ENCODE measurements around the gene TLR10.
"Not testable (repeated sequence)": the region's sequence is repeated elsewhere in the genome, so short reads cannot be mapped to it uniquely, and the experiment has no call there.

TLR10 gene

GRCh38 chr4:38781854-38782261 is 932 bp downstream of the TLR10 start:
- TF ChIP-seq, protein P1, sequence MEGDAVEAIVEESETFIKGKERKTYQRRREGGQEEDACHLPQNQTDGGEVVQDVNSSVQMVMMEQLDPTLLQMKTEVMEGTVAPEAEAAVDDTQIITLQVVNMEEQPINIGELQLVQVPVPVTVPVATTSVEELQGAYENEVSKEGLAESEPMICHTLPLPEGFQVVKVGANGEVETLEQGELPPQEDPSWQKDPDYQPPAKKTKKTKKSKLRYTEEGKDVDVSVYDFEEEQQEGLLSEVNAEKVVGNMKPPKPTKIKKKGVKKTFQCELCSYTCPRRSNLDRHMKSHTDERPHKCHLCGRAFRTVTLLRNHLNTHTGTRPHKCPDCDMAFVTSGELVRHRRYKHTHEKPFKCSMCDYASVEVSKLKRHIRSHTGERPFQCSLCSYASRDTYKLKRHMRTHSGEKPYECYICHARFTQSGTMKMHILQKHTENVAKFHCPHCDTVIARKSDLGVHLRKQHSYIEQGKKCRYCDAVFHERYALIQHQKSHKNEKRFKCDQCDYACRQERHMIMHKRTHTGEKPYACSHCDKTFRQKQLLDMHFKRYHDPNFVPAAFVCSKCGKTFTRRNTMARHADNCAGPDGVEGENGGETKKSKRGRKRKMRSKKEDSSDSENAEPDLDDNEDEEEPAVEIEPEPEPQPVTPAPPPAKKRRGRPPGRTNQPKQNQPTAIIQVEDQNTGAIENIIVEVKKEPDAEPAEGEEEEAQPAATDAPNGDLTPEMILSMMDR (IDR thresholded peaks at IDR 0.05; ENCODE audit: insufficient read depth, low read length, missing control alignments) = no peak
- ChIA-PET CTCF (interaction anchor here (0.8 to 8.5 kb wide), 23 partner anchors 13 to 1179 kb away, joined by 3 to 191 read pairs (median 5); partner anchors contain the start of genes TLR1 and TLR6), POLR2A (interaction anchor here (0.5 kb wide), 1 partner anchor 167 kb away, joined by 3 read pairs; no protein-coding TSS in a partner anchor)
- DNase-seq (ENCODE audit: low read depth, low spot score) = no peak
- H3K4me3 ChIP-seq (ENCODE audit: low read depth, low read length) = no peak overlapping the region

GRCh38 chr4:38780833-38781484 is 1.8 kb downstream of the TLR10 start:
- CTCF ChIA-PET = interaction anchor here (1.1 to 8.5 kb wide), 11 partner anchors 9 to 719 kb away, joined by 3 to 191 read pairs (median 15); partner anchors contain the start of genes TLR1 and TLR6

DNA sequence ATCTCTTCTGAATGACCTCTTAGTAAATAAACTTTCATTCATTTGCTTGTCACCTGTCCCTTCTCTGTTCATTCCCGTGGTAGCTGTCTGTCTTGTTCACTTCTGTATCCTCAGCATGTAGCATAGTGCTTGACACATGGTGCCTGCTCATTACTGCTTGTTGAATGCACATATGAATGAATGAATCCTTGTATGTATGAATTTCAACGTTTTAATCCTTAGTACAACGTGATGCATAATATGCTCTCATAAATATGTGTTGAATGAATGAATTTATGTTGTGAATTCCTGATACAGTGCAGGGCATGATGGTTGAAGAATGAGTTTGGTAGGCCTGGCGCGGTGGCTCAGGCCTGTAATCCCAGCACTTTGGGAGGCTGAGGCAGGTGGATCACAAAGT is 3.0 kb downstream of the TLR10 start:
- ChIA-PET POLR2A (no interaction called here), CTCF (interaction anchor here (1.1 to 8.5 kb wide), 6 partner anchors 11 to 605 kb away, joined by 3 to 191 read pairs (median 74); partner anchors contain the start of genes TLR1 and TLR6)
- TF ChIP-seq, protein P1 (IDR thresholded peaks at IDR 0.05; ENCODE audit: insufficient read depth, low read length, missing control alignments) = no peak
- no peak overlapping the region for H3K4me3 ChIP-seq (ENCODE audit: low read depth, low read length)
- no peak for DNase-seq (ENCODE audit: low read depth, low spot score)

More at GRCh38 chr4:38780833-38781484, 1.8 kb downstream of the TLR10 start:
- H3K4me3 ChIP-seq (ENCODE audit: low read depth, low read length) = no peak overlapping the region
- no peak for DNase-seq (ENCODE audit: low read depth, low spot score)
- TF ChIP-seq, protein P1 (IDR thresholded peaks at IDR 0.05; ENCODE audit: insufficient read depth, low read length, missing control alignments) = no peak
- POLR2A ChIA-PET = no interaction called here

- H3K4me3 ChIP-seq (ENCODE audit: low read depth, low read length); DNase-seq (ENCODE audit: low read depth, low spot score); POLR2A ChIA-PET: not testable (repeated sequence)
- CTCF ChIA-PET = interaction anchor here (2.5 to 2.9 kb wide), 2 partner anchors 12 to 18 kb away, joined by 10 to 20 read pairs; no protein-coding TSS in a partner anchor
Measured at GRCh38 chr4:38777925-38778324, 4.9 kb downstream of the TLR10 start.

DNA sequence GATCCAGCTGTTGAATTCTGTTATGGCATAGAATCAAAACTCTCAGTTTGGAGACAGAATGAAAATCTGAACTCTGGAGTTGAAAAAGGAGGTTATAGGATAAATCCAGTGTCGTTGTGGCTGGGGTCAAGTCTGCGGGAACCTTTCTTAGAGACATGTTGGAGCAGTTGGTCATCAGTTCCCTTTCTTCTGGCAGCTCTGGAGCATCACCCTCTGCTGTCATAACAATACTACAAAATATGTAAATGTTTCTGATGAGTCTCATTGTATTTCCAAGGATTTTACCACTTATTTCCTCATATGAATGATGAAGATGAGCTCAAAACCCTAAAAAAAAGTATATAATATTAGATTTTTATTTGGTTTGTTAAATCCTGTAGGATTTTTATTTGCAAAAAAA is 7.5 kb downstream of the TLR10 start:
- ChIA-PET CTCF (interaction anchor here (2.0 to 2.9 kb wide), 3 partner anchors 10 to 85 kb away, joined by 5 to 20 read pairs (median 10); no protein-coding TSS in a partner anchor), POLR2A (no interaction called here)
- no peak overlapping the region for H3K4me3 ChIP-seq (ENCODE audit: low read depth, low read length)
- no peak for DNase-seq (ENCODE audit: low read depth, low spot score)
- TF ChIP-seq, protein P1 (IDR thresholded peaks at IDR 0.05; ENCODE audit: insufficient read depth, low read length, missing control alignments) = no peak

DNA sequence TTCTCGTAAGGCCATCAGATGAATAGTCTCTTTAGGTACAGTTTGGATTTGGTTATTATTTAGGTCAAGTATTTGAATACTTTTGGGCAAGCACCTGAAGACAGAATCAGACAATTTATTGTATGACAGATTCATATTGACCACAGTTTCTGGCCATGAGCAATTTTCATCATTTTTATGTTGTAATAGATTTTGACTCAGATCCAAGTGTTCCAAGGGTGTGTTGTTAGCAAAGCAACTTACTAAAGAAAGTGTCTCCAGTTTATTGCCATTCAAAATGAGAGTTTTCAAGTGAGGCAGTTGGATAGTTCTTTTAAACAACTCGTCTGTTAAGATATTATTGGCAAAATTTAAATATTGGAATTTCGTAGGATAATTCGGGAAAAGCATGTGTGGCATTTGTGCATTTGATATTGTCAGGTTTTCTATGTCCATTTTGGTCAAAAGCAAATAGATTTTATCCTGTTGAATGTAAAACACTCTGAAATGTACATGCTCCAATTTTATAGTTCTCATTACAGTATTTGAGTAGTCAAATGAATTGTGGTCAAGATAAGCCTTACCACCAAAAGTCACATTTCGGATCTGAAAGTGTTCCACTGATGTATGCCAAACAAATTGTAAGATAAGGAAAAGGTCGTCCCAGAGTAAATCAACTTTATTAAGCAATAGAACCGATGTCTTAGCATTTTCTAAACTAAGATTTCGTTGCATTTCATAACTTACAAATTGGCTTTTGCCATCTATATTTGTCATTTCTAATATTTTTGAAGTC is 8.4 kb downstream of the TLR10 start:
- no peak for DNase-seq (ENCODE audit: low read depth, low spot score)
- TF ChIP-seq, protein P1 (IDR thresholded peaks at IDR 0.05; ENCODE audit: insufficient read depth, low read length, missing control alignments) = no peak
- H3K4me3 ChIP-seq (ENCODE audit: low read depth, low read length) = no peak overlapping the region
- ChIA-PET POLR2A (no interaction called here), CTCF (interaction anchor here (7.0 to 11.2 kb wide), 2 partner anchors 8 to 14 kb away, joined by 85 to 125 read pairs; partner anchors contain the start of gene TLR10)

- DNase-seq (ENCODE audit: low read depth, low spot score); H3K4me3 ChIP-seq (ENCODE audit: low read depth, low read length); POLR2A ChIA-PET: not testable (repeated sequence)
- CTCF ChIA-PET = interaction anchor here (1.6 to 11.2 kb wide), 4 partner anchors 10 to 365 kb away, joined by 4 to 125 read pairs (median 45); partner anchors contain the start of gene TLR10
Measured at GRCh38 chr4:38770281-38770680, 12.5 kb downstream of the TLR10 start.
